ENCODE results near the gene CNGA4.

DNA sequence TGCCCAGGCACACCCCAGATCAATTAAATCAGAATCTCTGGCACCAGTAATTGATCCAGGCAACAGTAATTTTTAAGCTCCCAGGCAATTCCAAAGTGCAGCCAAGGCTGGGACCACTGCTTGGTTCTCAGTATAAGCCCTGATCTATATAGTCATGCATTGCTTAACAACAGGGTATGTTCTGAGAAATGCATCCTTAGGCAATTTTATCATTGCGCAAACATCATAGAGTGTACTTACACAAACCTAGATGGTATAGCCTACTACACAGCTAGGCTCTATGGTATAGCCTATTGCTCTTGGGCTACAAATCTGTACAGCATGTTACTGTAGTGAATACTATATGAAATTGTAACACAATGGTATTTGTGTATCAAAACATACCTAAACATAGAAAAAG lies 34.2 kb upstream of the CNGA4 start:
- TF ChIP-seq POLR2A (IDR thresholded peaks at IDR 0.05) = no peak
- TF ChIP-seq, protein P1, sequence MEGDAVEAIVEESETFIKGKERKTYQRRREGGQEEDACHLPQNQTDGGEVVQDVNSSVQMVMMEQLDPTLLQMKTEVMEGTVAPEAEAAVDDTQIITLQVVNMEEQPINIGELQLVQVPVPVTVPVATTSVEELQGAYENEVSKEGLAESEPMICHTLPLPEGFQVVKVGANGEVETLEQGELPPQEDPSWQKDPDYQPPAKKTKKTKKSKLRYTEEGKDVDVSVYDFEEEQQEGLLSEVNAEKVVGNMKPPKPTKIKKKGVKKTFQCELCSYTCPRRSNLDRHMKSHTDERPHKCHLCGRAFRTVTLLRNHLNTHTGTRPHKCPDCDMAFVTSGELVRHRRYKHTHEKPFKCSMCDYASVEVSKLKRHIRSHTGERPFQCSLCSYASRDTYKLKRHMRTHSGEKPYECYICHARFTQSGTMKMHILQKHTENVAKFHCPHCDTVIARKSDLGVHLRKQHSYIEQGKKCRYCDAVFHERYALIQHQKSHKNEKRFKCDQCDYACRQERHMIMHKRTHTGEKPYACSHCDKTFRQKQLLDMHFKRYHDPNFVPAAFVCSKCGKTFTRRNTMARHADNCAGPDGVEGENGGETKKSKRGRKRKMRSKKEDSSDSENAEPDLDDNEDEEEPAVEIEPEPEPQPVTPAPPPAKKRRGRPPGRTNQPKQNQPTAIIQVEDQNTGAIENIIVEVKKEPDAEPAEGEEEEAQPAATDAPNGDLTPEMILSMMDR (IDR thresholded peaks at IDR 0.05) = no peak
